ENCODE data around the gene AK8. TPM values are rescaled to one million over a fixed set of nuclear protein-coding genes. Genes with fewer than 3 reads are reported as not detected.

The AK8 gene
- total RNA-seq, 2 experiments from 2014 or later, result 0.10 to 0.36 TPM

DNA sequence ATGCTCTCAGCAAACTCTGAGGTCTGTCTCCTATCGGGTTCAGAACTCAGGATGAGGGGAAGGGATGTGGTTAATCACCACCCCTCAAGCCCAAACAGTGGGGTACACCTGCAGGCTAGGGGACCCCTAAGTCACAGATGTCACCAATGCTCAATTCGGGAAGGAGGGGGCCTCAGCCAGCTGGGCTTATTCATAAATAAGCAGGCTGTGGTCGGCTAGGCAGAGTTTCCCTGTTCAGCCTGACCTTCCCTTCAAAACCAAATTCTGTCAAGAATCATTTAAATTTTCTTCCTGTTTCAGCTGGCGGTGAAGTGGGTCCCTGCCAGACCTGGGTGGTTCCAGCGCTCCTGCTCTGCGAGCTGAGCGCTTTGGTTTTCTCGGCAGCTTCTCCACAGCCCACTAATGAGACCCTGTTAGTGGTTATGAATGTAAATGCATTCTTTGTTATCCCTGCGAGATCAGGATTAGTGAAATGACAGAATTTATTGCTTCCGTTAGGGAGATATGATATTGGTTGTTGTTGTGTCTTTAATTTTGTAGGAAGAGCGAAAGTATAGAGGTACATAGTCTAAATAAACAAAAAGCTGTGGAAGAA lies 68.3 kb downstream of the AK8 start:
- no peak overlapping the region for H3K27ac Mint-ChIP-seq
- no peak for DNase-seq
- H3K4me3 Mint-ChIP-seq, result no peak overlapping the region
- no peaks in the 10 kb centered on the region for H3K9me3 Mint-ChIP-seq
- no peaks in the 10 kb centered on the region for H3K4me1 Mint-ChIP-seq
- no peaks in the 10 kb centered on the region for H3K36me3 Mint-ChIP-seq
- H3K27me3 Mint-ChIP-seq, result peaks cover 49% of the 10 kb centered on the region

DNA sequence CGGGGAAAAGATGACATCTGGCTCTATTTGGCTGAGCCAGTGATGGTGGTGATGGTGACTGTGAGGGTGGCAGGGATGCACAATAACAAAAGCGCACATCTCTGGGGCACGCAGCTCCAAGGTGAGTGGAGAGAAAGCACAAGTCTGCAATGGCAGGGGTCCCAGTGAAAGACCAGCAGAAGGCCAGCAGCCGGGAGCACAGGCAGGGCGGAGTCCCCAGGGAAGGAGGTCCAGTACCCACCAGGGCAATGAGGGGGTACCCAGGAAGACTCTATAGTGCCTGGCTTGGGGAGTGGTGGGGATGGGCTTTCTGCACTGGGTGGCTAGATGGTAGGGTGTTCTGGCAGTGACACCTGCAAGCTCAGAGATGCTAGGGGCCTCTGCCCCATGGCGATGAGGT lies 69.4 kb downstream of the AK8 start:
- H3K4me3 Mint-ChIP-seq, result no peak overlapping the region
- H3K9me3 Mint-ChIP-seq, result no peaks in the 10 kb centered on the region
- no peaks in the 10 kb centered on the region for H3K4me1 Mint-ChIP-seq
- H3K36me3 Mint-ChIP-seq, result no peaks in the 10 kb centered on the region
- no peak overlapping the region for H3K27ac Mint-ChIP-seq
- peaks cover 55% of the 10 kb centered on the region for H3K27me3 Mint-ChIP-seq
- no peak for DNase-seq

DNA sequence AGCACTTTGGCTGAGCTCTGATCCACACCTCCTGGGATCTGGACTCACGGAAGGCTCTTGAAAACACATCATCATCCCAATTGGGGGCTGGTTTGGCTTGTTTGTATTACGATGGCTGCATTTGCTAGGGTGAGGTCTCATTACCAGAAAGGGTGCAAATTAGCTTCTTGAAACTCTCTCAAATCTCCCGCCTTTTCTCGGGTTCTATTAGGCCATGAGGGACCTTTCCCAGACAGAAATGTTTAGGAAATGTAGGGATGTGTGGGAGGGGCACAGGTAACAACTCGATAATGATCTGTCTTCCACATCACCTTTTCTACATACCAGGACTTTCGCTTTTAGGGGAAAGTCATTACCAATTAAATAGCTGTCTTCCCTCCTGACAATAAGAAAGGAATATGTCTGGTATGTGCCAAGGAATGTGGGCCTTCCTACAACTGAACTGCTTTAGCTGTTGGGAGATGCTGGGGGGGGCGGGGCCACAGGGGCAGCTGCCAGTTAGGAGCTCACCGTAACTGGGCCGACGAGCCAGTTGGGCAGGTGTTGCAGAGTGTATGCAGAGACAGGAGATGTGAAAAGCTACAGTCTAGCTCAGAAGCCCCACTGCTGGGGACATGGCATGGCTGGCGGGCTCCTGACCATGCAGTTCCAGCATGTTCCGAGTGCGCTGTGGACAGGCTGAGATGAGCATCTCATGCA lies 71.2 kb downstream of the AK8 start:
- Mint-ChIP-seq H3K27me3 (peaks cover 59% of the 10 kb centered on the region), H3K9me3 (no peaks in the 10 kb centered on the region), H3K27ac (no peak overlapping the region), H3K4me1 (no peaks in the 10 kb centered on the region), H3K36me3 (no peaks in the 10 kb centered on the region), H3K4me3 (no peak overlapping the region)
- DNase-seq, result no peak

DNA sequence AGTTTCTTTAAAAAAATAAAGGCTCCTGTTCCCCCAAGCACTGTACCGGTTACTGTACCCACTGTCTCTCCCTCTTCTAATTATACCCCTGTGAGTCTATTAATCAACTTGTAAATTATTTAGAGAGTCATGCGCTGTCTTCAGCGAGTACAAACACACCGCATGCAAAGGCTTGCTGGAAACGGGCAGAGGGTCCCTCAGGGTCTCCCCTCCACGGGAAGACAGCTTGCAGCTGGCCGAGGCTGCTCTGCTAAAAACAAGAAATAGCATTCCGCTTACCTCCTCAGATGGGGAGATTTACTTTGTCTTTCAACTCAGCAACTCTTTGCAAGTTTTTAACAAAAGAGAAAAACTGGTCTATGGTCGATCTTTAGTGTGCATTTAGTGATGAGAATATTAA lies 71.8 kb downstream of the AK8 start:
- H3K4me3 Mint-ChIP-seq, result no peak overlapping the region
- peaks cover 59% of the 10 kb centered on the region for H3K27me3 Mint-ChIP-seq
- H3K9me3 Mint-ChIP-seq, result no peaks in the 10 kb centered on the region
- H3K4me1 Mint-ChIP-seq, result no peaks in the 10 kb centered on the region
- H3K27ac Mint-ChIP-seq, result no peak overlapping the region
- DNase-seq, result no peak
- H3K36me3 Mint-ChIP-seq, result no peaks in the 10 kb centered on the region

GRCh38 chr9:132804576-132805295 lies 73.3 kb downstream of the AK8 start:
- peaks cover 57% of the 10 kb centered on the region for H3K27me3 Mint-ChIP-seq
- H3K36me3 Mint-ChIP-seq, result no peaks in the 10 kb centered on the region
- no peak overlapping the region for H3K27ac Mint-ChIP-seq
- no peak for DNase-seq
- no peaks in the 10 kb centered on the region for H3K9me3 Mint-ChIP-seq
- H3K4me3 Mint-ChIP-seq, result no peak overlapping the region
- H3K4me1 Mint-ChIP-seq, result no peaks in the 10 kb centered on the region

GRCh38 chr9:132802121-132802795 lies 75.8 kb downstream of the AK8 start:
- Mint-ChIP-seq H3K9me3 (no peaks in the 10 kb centered on the region), H3K27ac (no peak overlapping the region), H3K36me3 (no peaks in the 10 kb centered on the region), H3K4me1 (no peaks in the 10 kb centered on the region), H3K27me3 (peaks cover 45% of the 10 kb centered on the region), H3K4me3 (no peak overlapping the region)
- DNase-seq, result no peak

DNA sequence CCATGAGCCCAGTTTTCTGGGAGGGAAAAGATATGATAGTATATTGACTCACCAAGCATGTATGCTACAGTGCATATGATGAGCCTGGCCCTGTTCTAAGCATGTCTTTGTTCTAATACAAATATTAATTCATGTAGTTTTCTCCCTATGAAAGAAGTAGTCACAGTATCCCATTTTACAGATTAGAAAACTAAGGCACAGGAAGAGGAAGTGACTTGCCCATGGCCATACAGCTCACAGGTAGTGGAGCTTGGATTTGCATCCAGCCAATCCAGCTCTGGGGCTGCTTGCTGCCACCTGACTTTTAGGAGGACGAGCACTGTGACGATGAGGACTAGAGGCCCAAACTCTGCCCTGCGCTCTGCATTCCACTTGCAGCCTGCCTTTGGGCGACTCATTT lies 76.4 kb downstream of the AK8 start:
- no peak for DNase-seq
- H3K4me3 Mint-ChIP-seq, result no peak overlapping the region
- H3K4me1 Mint-ChIP-seq, result no peaks in the 10 kb centered on the region
- H3K9me3 Mint-ChIP-seq, result no peaks in the 10 kb centered on the region
- peaks cover 51% of the 10 kb centered on the region for H3K27me3 Mint-ChIP-seq
- no peaks in the 10 kb centered on the region for H3K36me3 Mint-ChIP-seq
- no peak overlapping the region for H3K27ac Mint-ChIP-seq

DNA sequence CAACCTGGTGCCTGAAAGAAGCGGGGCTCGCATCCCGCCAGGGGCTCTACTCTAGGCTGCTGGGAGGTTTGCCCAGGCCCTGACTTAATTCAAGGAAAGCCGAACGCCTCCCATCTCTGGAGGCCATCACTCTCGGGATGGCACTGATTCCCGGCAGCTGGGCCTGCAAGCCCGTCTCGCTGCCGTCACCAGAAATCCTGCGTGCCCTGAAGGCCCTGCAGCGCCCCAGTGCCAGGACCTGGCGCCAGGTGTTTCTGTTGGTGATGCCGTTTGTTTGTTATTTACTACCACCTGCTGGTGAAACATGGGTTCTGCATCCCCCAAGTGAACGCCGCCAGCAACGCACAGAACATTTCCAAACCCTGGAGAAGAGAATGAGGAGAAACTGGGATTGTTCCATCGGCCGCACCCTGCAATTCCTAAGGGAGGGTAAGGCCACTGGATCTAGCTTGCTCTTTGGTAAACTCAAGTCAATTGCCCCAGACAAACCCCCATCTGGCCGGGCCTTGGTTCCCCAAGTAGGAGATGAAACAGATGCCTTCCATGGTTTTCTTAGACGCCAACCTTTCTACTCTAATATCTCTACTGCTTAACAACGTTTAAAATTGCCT lies 77.9 kb downstream of the AK8 start:
- no peaks in the 10 kb centered on the region for H3K4me1 Mint-ChIP-seq
- H3K27me3 Mint-ChIP-seq, result peaks cover 50% of the 10 kb centered on the region
- H3K27ac Mint-ChIP-seq, result no peak overlapping the region
- H3K36me3 Mint-ChIP-seq, result no peaks in the 10 kb centered on the region
- H3K4me3 Mint-ChIP-seq, result no peak overlapping the region
- no peaks in the 10 kb centered on the region for H3K9me3 Mint-ChIP-seq
- peak; percentile 57 for DNase-seq

DNA sequence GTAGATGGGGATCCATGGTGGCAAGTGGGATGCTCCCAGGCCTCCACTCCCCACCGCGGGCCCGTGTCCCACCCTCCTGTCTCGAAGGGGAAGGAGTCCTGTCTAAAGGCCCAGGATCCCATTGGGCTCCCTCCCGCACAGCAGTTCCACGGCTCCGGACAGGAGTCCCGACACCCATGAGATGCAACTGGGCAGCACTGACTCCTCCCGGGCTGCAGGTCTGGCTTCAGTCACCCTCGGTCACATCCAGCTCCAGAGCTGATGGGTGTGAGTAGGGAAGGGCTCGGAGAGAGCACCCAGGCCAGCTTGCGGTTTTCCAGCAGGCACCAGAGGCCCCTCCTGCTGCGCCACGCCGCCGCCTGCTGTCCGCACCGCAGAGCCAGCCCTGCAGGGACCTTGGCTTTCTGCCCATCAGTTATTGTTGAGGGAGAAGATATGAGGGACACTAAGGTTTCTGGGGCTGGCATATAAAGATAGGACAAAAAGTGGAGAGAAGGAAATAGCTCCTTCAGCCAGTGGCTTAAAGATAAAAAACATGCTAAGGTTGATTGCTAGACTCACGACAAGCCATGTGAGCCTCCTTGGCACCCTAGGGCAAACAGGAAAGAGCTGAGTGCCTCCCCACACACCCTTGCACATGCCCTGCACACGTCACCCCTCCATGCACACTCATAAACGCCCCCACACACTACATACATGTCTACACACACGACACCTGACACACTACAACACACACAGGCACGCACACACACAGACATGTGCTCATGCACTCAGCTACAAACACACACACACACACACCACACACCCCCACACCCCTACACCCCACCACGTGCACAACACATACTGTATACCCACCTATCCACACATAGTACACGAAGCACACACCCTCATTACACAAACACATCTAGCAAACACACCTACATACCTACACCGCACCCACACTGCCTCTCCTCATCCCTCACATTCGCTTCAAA lies 79.0 kb downstream of the AK8 start:
- Mint-ChIP-seq H3K4me1 (no peaks in the 10 kb centered on the region), H3K36me3 (no peaks in the 10 kb centered on the region), H3K9me3 (no peaks in the 10 kb centered on the region), H3K27ac (no peak overlapping the region), H3K4me3 (no peak overlapping the region), H3K27me3 (peaks cover 52% of the 10 kb centered on the region)
- no peak for DNase-seq

DNA sequence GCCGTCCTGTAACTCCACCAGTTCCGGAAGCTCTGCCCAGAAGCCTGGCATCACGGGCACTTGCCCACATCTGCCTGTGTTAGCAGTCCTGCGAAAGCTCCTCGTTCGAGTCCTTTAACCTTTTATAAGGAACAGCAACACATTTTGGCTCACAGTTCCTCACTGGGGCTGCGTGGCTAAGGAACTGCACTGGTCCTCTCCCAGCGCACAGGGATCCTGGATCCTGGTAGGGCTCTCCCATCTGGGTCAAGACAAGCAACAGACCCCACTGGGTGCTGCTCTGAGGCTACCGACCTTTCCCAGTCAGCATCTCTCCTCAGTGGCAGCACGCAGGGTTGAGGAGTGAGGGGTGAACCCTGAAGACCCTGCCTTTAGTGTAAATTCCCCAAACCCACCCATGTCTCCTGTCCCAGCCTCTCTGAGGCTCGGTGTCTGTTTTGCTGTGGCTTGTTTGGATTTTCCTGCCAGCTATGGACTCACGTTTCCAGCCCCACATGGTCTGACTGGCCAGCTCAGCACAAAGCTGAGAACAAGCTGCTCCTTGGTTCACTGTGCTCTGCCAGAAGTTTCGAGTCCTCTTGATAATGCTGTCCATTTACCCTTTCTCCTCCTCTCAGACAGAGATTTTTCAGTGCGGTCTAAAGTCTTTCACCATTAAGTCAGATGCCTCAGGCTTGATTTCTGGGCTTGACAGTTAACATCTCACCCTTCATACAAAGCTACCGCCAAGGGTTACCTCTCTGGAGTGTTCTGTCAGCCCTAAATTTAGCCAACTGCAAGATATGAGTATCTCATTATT lies 80.0 kb downstream of the AK8 start:
- Mint-ChIP-seq H3K9me3 (no peaks in the 10 kb centered on the region), H3K27ac (no peak overlapping the region), H3K4me3 (no peak overlapping the region), H3K27me3 (peaks cover 48% of the 10 kb centered on the region), H3K4me1 (no peaks in the 10 kb centered on the region), H3K36me3 (no peaks in the 10 kb centered on the region)
- no peak for DNase-seq

GRCh38 chr9:132795511-132796303 lies 82.4 kb downstream of the AK8 start:
- Mint-ChIP-seq H3K4me1 (no peaks in the 10 kb centered on the region), H3K36me3 (no peaks in the 10 kb centered on the region), H3K27me3 (peaks cover 39% of the 10 kb centered on the region)

DNA sequence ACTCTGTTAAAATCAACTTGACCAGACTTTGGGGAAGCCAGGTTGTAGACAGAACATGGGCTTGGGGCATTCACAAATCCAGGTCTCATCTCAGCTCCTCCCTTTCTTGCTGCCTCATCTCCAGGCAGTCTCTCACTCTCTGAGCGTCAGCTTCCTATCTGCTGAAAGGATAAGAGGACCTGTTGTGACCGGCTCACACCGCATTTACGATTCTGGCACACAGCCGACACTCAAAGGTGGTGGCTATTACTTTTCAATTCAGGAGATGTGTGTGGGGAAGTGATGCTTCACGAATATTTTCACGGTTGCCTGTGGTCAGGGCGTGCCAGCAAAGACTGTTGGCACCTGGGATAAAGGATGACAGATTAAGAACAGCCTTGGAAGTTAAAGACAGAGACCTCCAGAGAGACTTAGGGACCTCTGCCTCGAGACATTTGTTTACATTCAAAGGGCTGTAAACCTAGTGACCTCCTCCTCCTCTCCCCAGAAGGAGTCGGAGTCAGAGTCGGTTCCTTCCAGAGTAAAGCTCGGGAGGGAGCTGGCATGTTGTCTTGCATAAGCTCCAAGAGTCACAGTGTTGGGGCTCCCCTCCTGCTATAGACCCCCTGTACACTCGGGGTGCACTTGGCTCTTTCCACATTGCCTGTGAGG lies 83.2 kb downstream of the AK8 start:
- Mint-ChIP-seq H3K9me3 (no peaks in the 10 kb centered on the region), H3K4me1 (no peaks in the 10 kb centered on the region), H3K36me3 (no peaks in the 10 kb centered on the region), H3K27me3 (peaks cover 33% of the 10 kb centered on the region), H3K4me3 (no peak overlapping the region), H3K27ac (no peak overlapping the region)
- DNase-seq, result no peak

More at GRCh38 chr9:132795511-132796303, 82.4 kb downstream of the AK8 start:
- no peak overlapping the region for H3K4me3 Mint-ChIP-seq
- DNase-seq, result no peak
- H3K9me3 Mint-ChIP-seq, result no peaks in the 10 kb centered on the region
- no peak overlapping the region for H3K27ac Mint-ChIP-seq
